ENCODE measurements around the gene KIF7.

KIF7 gene

DNA sequence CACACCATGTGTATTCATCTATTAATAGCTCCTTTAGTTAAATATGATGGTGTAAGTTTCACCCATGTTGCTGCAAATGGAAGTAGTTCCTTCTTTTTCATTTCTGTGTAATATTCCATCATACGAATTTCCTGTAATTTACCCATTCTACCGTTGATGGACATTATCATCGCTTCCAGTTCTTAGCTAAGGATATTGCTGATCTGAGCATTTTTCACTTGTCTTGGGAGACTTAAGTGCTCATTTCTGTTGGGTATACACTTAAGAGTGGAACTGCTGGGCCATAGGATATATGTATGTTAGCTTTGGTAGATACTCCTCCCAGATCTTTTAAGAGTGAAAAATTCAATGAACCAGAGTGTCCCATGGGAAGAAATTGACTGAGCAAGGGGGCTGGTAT lies 12.9 kb upstream of the KIF7 start:
- no peak for DNase-seq

- DNase-seq, result no peak
Measured at GRCh38 chr15:89667706-89667960, 12.4 kb upstream of the KIF7 start.

DNA sequence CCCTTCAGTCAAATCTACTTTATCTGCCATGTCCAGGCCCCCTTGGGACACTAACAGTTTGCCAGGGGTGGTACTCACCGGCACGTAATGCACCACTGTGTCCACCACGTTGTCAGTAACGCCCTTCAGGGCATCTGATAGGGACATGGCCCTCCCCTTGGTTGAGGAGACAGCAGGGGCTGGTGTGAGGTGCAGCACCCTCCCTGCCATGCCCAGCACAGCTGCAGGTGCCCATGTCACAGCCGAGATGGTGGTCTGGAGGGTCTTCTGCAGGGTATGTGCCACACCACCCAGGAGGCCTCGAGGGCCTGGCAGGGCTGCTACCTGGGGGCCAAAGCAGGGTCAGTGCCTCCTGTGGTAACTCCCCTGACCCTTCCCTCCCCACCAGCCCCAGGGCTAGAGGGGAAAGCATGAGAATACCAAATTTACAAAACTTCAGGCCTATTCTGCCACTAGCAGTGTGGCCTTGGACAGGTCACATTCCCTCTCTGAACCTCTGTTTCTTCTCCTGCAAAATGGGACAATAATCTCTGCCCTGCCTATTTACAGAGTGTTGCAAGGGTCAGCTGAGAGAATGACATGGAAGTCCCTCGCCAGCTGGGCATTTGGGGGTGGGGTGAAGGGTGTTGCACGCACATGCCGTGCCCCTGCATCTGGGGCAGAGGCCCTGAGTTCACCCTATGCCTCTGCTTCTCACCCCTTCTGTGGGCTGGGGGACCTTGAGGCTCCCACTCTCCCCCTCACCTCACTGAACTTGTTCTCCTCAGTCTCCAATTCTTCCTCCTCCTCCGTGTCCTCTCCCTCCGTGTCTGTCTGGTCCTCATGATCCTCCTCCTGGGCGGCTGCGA lies 11.8 kb upstream of the KIF7 start:
- no peak for DNase-seq

DNA sequence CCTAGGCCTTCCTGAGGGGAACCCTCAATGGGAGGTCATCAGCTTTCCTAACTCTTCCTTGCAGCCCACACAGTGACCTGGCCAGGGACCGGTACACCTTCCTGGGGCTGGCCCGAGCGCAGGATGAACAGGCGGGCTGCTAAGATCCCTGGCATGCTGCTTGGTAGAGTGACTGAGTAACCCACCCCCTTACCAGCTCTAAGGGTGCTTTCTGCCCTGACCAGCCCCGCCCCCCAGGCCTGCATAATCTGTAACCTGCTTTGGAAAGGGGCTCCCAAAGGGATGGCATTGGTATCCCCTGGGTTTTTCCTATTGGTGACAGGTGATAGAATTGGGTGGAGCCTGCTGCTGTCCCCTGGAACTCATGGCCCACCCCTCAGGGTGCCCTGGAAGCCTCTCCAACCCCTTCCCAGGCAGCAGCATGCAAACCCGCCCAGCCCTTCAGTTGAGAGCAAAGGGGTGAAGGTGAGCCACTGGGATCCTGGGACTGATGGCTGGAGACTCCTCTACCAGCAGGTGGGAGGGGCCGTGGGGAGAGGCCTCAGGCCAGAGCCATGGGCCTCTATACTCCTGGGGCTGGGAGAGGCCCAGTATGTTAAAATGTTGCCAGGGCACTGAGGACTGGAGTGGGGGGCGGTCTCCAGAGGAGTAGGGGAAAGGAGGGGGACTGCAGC lies 11.1 kb upstream of the KIF7 start:
- no peak for DNase-seq

DNA sequence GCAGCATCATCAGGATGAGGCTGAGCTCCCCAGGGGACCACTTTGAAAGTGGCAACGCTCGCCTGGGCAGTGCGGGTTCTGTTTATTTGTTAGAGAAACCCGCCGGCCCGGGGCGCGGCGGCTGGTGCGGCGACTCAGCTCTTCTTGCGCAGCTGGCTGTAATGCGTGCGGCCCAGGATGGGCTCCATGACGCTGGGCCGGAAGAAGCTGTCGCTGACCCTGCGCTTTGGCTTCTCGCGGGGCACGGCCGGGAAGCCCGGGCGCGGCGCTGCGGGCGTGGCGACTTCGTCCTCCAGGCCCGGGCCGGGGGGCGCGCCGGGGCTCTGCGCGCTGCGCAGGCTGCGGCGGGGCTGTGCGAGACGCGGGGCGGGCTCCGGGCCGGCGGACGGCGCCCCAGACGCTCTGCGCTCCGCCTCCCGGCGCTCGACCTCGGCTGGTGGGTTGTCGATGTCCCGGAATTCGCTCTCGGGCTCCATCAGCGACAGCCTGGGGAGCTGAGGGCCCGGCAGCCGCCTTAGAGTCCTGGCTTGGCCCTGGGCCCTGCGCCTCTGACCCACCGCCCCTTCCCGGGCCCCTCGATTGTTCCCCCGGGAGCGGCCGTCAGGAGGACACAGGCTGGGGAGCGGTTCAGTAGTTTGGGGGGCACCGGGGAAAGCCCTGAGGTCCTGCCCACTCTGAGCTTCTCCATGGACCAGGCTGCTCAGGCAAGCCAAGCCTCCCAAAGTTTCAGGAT lies 10.3 kb upstream of the KIF7 start:
- DNase-seq, result no peak

DNA sequence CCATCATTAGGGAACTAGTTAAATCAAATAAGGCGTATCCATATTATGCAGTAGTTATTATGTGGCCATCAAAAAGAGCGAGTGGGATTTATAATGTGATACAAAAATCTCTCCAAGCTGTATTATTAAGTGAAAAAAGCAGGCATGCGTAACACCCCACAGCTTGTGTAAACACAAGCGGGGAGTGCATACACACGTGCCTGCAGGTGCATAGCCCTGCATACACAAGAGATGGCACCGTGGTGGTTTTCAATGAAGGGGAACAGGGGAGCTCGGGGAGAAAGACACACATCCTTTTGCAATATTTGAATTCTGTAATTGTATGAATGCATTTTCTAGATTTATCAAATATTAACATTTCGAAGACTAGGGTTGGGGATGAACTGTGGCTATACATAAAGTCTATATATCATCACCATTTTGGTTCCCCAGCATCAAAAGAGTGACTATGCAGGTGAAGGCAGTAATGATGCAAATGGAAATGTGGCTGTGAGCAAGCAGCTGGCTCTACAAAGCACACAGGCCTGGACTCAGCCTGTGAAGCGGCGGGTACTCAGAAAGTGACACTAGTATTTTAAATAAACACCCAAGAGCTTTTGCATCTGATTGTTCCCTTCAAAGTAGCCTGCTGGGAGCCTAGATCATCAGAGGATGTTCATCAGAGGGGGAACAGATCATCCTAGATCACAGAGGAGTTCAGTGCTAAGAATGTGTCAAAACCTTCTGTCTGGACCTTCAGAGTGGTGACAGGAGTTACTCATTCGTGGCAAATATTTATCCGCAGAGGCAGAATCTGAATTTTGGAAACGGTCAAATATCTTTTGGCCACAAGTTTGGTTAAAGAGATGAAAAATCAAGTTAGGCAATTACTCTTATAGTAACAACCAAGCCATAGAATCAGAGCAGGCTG lies 9.4 kb upstream of the KIF7 start:
- no peak for DNase-seq

DNA sequence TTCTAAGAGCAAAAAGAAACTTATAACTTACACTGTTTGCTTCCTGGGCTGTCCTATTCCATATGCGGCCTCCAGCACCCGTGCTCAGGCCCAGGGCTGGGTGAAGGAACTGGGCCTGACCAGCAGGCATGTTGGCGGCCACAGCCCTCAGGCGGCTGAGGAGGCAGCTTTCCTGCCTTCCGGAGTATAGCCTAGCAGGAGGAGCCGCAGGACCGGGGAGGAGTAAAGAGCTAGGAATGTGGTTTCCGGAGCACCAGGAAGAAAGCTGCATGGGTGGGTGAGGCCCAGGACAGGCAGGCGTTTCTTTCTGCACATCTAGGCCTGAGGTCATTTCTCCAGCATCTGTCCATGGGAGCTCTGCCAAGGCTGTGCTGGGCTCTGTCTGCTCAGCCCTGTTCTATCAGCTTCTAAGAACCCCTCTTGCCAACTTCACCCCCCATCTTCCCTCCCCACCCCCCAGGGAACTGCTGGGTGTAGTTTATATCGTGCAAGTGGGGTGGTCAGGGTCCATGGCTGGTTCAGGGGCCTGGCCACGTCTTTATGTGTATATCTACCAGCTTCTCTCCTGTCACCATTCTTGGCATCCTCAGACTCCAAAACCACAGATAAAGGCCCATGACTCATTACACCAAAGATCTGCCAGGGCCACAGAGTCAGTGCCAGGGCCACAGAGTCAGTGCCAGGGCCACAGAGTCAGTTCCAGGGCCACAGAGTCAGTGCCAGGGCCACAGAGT lies 7.8 kb upstream of the KIF7 start:
- DNase-seq, result no peak

DNA sequence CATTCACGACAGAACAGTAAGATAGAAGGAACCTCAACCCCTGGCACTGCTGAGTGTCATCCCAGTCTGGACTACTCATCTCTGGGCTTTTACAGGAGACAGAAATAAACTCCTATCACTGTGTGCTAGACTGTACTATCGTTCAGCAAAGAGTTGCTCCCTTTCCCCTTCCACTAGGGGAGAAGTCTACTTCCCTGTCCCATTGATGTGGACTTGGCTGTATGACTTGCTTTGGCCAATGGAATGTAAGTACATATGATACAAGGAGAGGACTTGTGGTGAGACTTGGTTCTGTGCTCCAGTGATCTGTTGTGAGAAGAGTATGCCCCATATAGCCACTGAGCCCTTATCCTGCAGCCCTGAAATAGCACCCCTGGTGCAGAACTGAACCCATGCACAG lies 5.3 kb upstream of the KIF7 start:
- DNase-seq, result no peak

DNA sequence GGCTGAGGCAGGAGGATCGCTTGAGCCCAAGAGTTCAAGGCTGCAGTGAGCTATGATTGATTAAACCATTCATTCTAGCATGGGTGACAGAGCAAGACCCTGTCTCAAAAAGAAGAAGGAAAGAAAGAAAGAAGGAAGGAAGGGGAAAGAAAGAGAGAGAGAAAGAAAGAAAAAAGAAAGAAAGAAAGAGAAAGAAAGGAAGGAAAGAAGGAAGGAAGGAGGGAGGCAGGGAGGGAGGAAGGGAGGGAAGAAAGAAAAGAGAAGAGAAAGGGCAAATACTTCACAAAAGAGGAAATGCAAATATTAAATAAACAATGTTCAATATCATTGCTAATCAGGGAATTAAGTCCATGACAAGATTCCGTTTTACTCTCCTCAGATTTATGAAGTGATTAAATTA lies 4.0 kb upstream of the KIF7 start:
- DNase-seq, result no peak

GRCh38 chr15:89657686-89658200 lies 2.5 kb upstream of the KIF7 start:
- no peak for DNase-seq

GRCh38 chr15:89656116-89656815 lies 999 bp upstream of the KIF7 start:
- DNase-seq, result no peak

GRCh38 chr15:89654301-89654761 lies 936 bp downstream of the KIF7 start:
- DNase-seq, result no peak

DNA sequence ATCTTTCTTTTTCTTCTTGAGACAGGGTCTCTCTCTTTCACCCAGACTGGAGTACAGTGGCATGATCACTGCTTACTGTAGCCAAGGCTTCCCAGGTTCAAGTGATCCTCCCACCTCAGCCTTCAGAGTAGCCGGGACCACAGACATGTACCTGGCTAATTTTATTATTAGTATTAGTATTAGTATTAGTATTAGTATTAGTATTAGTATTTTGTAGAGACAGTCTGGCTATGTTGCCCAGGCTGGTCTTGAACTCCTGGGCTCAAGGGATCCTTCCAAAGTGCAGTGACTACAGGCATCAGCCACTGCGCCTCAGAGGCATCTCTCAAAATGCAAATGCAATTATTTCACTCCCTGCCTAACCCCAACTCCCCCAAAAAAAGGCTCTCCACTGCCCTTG lies 1.7 kb downstream of the KIF7 start:
- no peak for DNase-seq

DNA sequence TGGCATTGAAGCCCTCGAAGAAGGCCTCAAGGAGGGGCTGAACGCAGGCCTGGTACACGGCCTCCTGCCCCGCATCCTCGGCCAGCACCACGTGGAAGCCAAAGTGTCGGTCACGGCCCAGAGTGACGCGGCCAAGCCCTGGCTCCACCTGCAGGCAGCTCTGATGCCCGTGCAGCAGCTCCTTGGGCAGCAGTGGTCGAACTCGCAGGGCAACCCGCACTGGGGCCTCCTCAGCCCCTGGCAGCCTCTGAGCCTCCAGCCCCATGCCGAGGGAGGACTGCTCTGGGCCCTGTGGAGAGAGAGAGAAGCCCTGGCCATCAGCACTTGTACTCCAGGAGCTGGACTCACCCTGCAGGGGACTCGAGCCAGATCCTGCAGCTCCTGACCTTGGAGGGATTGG lies 2.6 kb downstream of the KIF7 start:
- no peak for DNase-seq

- DNase-seq, result no peak
Measured at GRCh38 chr15:89652131-89652530, 3.1 kb downstream of the KIF7 start.

GRCh38 chr15:89649716-89650115 lies 5.6 kb downstream of the KIF7 start:
- DNase-seq, result no peak

DNA sequence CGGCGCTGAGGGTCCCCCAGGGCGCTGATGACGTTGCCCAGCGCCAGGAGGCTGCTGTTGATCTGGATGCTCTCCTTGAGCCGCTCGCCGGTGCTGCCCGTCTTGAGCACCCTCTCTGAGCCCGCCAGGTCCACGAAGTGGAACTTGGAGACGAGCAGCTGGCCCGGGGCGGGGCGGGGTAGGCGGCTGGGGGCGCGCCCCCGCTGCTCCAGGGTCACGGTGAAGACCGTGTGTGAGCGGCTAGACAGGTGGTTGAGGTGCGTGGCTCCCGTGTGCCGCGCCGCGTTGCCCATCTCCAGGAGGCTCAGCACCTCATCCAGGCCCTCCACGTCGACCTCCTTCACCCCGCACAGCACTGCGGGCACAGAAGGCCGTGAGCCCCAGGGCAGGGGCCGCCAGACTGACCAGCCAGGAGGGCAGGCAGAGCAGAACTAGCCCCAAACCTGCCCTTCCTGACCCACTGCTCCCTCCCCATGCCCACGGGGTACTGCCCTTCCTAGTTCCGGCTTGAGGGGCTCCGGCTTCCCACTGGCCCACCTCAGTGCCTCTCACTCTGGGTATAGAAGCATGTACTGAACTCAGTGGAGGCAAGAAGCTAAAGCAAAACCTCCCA lies 6.1 kb downstream of the KIF7 start:
- no peak for DNase-seq

DNA sequence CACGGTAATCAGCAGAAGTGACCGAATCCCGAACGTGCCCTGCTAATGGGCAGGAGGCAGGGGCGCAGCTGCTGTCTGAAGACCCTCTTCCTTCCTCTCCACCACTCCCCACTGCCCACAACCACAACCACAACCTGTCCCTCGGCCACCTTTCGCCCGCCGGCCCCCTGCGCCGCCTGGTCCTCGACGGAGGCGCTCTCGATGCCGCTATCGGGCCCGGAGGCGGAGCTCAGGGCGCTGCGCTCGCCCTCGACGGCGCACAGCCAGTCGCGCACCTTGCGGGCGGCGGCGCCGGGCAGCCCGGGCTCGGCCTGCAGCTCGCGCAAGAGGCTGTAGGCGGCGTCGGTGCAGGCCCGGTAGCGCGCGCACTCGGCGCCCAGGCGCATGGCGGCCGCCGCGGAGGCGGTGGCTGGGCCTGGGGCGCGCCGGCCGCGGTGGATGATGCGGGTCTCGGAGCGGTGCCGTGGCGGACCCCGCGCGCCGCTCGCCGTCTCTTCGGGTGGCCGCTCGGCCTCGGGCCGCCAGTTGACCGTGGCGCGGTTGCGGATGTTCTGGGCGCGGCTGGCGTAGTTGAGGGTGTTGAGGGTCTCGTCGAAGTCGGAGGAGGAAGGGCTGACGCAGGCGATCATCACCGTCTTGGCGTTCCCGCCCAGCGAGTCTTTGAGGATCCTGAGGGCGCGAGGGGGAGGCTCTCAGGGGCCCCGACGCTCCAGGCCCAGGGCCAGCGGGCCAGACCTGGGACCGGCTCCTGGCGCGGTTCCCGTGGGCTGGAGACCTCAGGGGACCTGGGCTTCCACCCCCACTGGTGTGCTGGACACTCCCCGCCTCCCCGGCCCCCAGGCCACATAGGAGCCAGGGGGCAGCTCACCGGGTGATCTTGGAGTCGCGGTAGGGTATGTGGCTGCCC lies 6.9 kb downstream of the KIF7 start:
- no peak for DNase-seq

DNA sequence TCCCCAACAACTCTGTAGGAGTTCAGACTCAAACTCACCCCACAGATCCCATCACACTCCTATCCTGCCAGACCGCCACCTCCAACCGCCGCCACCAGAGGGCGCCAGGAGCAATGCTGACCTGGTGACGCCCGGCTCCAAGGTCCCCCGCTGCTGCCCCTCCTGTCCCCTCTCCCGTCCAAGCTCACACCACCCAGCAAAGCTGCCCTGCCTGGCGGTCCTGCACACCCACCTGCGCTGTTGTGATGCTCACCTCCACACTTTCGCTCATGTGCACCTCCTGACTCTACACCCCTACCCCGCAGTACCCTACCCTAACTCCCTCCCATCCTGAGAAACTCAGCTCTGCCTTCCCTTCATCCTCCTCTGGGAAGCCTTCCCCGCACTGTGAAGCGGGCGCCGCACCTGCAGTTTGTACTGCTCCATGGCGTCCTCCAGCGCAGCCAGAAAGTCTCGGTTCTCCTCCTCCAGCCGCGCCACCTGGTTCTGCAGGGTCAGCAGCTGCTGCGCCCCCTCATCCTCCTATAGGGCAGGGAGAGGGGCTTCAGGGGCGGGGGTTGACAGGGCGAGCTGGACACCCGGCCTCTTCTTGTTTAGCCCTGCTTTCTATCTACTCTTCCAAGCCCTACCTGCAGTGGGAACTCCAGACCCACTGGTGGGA lies 7.9 kb downstream of the KIF7 start:
- DNase-seq, result peak; percentile 27 to 63

Data from stimulated activated CD4-positive, alpha-beta T cell treated with anti-CD3 and anti-CD28 coated beads, Interleukin-4, amount 100 ng/mL, for 4 hours (primary cell).